ENCODE results near the gene PLXNC1.

Gene PLXNC1

GRCh38 chr12:94180558-94181296 is 32.4 kb downstream of the PLXNC1 start:
- DNase-seq (ENCODE audit: low read depth in 2 of 2) = peak in 1 of 2 donors; percentile 13

GRCh38 chr12:94182986-94183707 is 34.8 kb downstream of the PLXNC1 start:
- no peak for DNase-seq (ENCODE audit: low read depth in 2 of 2)

- no peak for DNase-seq (ENCODE audit: low read depth in 2 of 2)
These were observed 35.5 kb downstream of the PLXNC1 start for GRCh38 chr12:94183708-94184379.

GRCh38 chr12:94184995-94185719 is 36.8 kb downstream of the PLXNC1 start:
- DNase-seq (ENCODE audit: low read depth in 2 of 2) = no peak

- no peak for DNase-seq (ENCODE audit: low read depth in 2 of 2)
These were observed 37.4 kb downstream of the PLXNC1 start for GRCh38 chr12:94185801-94186200.

GRCh38 chr12:94186278-94187241 is 38.2 kb downstream of the PLXNC1 start:
- DNase-seq (ENCODE audit: low read depth in 2 of 2) = no peak

- no peak for DNase-seq (ENCODE audit: low read depth in 2 of 2)
These were observed 39.0 kb downstream of the PLXNC1 start for GRCh38 chr12:94187361-94187760.

- DNase-seq (ENCODE audit: low read depth in 2 of 2) = no peak
These were observed 42.2 kb downstream of the PLXNC1 start for GRCh38 chr12:94190623-94191022.

GRCh38 chr12:94191023-94191422 is 42.6 kb downstream of the PLXNC1 start:
- DNase-seq (ENCODE audit: low read depth in 2 of 2) = no peak

- no peak for DNase-seq (ENCODE audit: low read depth in 2 of 2)
These were observed 43.4 kb downstream of the PLXNC1 start for GRCh38 chr12:94191811-94192210.

- no peak for DNase-seq (ENCODE audit: low read depth in 2 of 2)
These were observed 44.1 kb downstream of the PLXNC1 start for GRCh38 chr12:94192506-94192905.

- no peak for DNase-seq (ENCODE audit: low read depth in 2 of 2)
These were observed 44.8 kb downstream of the PLXNC1 start for GRCh38 chr12:94193168-94193567.

GRCh38 chr12:94195483-94195882 is 47.1 kb downstream of the PLXNC1 start:
- DNase-seq (ENCODE audit: low read depth in 2 of 2) = no peak

GRCh38 chr12:94198469-94198868 is 50.1 kb downstream of the PLXNC1 start:
- DNase-seq (ENCODE audit: low read depth in 2 of 2) = no peak

- no peak for DNase-seq (ENCODE audit: low read depth in 2 of 2)
These were observed 50.5 kb downstream of the PLXNC1 start for GRCh38 chr12:94198872-94199271.

- DNase-seq (ENCODE audit: low read depth in 2 of 2) = no peak
These were observed 51.7 kb downstream of the PLXNC1 start for GRCh38 chr12:94200069-94200468.

GRCh38 chr12:94200695-94201094 is 52.3 kb downstream of the PLXNC1 start:
- no peak for DNase-seq (ENCODE audit: low read depth in 2 of 2)

GRCh38 chr12:94202245-94203180 is 54.1 kb downstream of the PLXNC1 start:
- no peak for DNase-seq (ENCODE audit: low read depth in 2 of 2)

- no peak for DNase-seq (ENCODE audit: low read depth in 2 of 2)
These were observed 54.8 kb downstream of the PLXNC1 start for GRCh38 chr12:94203181-94203546.

- DNase-seq (ENCODE audit: low read depth in 2 of 2) = no peak
These were observed 55.4 kb downstream of the PLXNC1 start for GRCh38 chr12:94203796-94204195.

All from stimulated activated CD8-positive, alpha-beta memory T cell treated with anti-CD3 and anti-CD28 coated beads, Interleukin-7, amount 100 ng/mL, for 4 hours (primary cell).